ENCODE measurements around the gene TRIO.

The TRIO gene

DNA sequence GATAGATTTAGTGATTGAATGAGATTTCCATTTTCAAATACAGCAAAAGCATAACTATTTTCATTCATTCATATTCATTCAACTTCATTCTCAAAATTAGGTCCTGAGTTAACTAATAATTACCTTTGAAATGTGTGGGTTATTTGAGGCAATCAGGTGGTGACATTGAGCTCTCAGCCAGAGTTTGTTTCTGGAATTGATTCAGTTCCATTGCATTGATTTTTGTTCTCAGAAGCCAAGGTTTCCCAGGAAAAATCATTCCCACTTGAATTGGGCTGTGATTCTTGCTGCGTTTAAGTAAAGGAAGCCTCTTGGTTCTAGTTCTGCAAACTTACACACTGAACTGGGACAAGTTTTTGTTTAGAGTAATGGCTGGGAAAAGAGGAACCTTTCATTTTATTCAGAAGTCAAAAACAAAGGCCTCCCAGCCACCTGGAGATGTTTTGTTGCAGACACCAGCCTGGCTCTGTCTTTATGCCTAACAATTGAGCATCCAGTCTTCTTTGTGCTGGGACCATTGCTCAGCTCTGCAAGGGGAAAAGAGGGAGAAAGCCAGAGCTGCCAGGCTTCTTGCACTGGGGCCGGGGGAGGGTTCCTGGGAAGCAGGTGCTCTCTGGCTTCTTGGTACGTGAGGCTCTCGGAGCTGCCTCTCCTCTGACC is 198.6 kb downstream of the TRIO start:
- no peak for DNase-seq

DNA sequence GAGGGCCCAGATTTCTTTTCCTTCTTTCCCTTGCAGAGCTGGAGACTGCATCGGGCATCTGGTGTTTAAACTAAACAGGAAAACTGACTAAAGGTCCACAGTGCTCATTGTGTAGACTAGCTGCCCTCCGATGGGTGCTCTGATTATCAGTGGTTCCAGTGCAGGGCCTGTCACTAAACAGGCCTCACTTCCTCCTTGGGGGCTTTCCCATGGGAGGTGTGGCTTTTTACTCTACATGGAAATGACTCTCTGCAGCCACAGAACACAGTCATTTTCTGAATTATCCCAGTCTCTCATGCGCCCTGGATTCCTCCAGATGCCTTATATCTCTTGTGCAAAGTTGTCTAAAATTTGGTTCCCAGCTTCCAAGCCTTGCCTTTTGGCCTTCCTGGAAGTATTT is 199.2 kb downstream of the TRIO start:
- DNase-seq = no peak

DNA sequence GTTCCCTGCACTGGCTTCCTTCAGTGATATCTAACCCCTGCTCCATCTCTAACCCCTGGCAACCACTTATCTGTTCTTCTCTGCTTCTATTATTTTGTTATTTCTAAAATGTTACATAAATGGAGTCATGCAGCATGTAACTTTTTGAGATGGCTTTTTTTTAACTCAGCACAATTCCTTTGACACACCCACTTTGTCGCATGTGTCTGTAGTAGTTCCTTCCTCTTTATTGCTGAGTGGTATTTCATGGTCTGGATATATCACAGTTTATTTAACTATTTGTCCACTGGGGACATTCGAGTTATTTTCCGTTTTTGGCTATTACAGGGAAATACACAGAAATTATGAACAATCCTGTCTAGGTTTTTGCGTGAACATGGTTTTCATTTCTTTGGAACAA is 200.2 kb downstream of the TRIO start:
- DNase-seq = no peak

DNA sequence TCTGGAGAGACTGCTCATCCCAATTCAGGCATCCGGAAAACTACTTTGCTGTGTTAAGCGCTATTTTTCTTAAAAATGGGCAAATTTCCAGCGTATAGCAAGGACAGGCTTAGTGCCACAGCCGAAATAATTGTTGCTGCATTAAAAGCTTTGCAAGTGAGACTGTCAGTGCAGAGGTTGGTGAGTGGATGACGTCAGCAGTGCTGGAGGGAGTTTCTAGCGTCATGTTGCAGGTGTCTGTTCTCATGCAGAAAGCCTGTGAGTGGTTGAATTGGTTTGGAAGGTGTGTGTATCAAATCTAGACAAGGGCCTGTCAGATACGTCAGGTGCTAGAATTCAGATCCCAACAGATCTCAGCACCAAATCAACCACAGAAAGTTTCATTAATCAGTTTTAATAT is 204.4 kb downstream of the TRIO start:
- DNase-seq = no peak

DNA sequence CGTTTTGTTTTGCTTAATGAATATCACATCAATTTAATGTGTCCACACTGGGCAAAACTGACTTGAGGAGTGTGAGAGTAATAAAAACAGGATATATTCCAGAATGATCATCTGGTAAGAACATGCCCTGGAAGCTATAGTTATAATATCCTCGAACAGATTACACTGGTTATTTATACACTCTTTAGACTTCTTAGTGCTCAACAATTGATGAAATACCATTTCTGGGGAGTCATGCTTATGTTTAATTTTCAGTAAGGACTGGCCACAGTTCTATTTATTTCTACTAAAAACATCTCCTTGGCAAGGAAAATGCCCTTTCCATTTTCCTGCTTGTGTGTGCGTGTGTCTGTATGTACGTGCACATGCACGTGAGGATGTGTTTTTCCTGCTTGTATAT is 205.0 kb downstream of the TRIO start:
- DNase-seq = no peak

DNA sequence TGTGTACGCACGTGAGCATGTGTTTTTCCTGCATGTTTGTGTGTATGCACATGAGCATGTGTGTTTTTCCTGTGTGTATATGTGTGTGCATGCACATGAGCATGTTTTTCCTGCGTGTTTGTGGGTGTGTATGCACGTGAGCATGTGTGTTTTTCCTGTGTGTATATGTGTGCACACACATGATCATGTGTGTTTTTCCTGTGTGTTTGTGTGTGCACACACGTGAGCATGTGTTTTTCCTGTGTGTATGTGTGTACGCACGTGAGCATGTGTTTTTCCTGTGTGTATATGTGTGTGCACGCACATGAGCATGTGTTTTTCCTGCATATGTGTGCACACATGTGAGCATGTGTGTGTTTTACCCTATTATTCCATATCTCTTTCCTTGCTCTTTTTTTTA is 205.9 kb downstream of the TRIO start:
- no peak for DNase-seq

GRCh38 chr5:14351086-14351661 is 208.0 kb downstream of the TRIO start:
- no peak for DNase-seq

- peak; percentile 52 for DNase-seq
Measured at GRCh38 chr5:14351845-14352712, 208.9 kb downstream of the TRIO start.

DNA sequence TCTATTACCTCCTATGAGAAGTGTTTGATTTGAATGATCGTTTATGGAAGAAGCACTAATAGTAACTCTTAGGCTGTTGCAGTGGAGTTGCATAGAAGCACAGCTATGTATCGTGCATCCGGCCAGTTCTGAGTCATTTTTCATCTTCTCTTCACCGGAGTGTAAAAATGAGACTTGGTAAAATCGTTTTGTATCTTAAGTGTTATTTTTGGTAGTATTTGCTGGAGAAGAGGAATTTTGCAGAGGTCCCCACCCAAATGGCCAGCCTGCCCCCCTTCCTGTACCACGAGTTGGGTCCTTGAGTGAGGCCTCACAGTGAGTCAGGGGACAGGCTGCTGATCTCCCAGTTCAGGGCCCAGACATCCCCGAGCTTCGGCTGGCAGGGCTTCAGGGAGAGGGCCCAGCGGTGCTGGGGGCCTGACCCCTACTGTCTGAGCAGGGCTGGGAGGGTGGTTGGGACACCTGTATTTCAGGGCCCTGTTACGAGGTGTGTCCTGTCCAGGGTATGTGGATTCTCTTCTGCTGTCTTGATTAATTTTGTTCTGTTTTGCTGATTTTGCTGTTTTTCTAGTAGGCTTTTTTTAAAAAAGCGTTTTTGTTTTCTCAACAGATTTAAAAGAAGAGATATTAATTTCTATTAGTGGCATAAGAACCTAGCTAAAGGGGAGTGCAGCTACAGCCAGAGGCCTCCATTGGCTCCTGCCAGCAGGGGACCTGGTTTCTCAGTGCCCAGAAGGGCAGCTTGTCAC is 210.8 kb downstream of the TRIO start:
- DNase-seq = no peak

DNA sequence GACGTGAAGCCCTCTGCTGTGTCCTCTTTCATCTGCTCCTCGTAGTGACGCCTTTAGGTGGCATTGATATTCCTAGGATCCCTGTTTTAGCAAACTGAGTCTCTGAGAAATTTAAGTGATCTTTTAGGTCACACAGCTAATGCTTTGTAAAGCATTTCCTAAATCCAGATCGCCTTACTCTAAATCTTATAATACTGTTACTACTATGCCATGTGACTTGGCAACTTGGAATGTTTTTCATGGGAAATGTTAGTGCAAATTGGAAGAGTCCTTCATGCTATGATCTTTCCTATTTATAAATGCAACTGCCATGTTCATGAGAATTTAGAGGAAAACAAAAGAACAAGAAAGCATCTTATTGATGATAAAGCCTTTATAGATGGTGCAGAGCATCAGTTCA is 212.2 kb downstream of the TRIO start:
- no peak for DNase-seq

DNA sequence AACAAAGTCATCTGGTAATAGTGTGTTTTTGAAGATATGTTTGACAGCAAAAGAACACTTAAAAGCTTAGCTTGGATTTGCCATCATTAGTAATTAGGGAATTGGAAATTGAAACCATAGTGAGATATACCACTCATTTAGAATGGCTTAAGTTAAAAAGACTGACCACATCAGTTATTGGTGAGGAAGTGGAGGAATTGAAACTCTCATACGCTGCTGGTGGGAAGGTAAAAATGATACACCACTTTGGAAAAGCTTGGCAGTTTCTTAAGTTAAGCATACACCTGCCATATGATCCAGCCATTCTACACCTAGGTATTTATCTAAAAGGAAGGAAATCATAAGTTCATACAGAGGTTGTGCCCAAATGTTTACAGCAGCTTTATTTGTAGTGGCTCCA is 213.2 kb downstream of the TRIO start:
- no peak for DNase-seq

GRCh38 chr5:14357441-14357840 is 214.3 kb downstream of the TRIO start:
- DNase-seq = no peak

- DNase-seq = no peak
Measured at GRCh38 chr5:14357851-14358250, 214.7 kb downstream of the TRIO start.

DNA sequence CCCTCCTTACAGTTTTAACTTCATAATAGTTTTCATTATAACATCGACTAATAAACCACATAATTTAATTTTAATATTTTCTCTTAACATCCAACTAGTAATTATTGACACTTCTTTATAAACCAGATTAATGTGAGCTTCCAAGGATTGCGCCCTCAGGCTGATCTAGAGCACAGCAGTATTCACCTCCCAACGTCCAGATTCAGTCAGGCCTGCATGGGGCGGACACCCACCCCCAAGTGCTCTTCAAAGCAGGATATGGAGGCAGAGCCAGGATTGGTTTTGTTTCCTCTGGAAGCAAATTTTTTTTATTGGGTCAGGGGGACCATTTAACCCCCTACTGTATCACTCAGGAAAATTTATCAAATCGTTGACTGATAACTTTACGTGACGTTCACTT is 215.4 kb downstream of the TRIO start:
- DNase-seq = no peak

DNA sequence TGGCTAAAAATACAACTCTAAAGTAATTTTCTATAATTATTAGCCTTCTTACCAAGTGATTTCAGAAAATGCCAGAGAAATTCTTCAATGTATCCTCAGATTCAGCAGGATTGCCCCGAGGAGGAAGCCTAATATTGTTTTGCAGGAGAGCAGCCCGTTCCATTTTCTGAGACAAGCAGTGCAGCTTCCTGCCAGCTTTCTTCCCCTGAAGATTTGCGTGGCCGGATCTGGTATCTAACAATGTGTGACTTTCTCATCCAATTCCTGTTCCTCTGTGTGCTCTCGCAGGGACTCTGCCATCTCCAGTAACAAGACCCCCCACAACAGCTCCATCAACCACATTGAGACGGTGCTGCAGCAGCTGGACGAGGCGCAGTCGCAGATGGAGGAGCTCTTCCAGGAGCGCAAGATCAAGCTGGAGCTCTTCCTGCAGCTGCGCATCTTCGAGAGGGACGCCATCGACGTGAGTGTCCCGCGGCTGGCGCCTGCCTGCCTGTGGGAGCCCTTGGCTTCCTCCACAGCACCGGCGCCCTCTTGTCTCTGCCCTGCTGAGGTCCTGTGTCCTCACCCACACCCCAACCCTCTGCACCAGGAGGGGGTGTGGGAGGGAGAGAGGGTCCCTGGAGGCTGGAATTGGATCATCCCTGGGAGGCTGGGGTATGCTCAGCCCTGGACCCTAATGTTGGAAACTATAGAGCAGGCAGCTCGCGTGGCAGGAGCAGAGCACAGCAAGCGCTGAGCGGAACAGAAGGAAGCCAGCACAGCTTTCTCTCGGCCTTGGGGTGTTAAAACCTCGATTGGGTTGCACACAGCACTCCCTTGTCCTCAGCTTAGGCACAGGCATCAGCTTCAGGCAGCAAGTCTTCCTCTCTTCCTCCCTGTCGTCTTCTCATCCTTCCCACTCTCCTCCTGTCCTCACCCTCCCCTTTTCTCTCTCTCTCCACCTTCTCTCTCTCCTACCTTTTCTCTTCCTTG is 216.2 kb downstream of the TRIO start:
- DNase-seq = no peak

GRCh38 chr5:14362491-14362890 is 219.3 kb downstream of the TRIO start:
- DNase-seq = no peak

- DNase-seq = no peak
Measured at GRCh38 chr5:14364096-14364495, 221.0 kb downstream of the TRIO start.

DNA sequence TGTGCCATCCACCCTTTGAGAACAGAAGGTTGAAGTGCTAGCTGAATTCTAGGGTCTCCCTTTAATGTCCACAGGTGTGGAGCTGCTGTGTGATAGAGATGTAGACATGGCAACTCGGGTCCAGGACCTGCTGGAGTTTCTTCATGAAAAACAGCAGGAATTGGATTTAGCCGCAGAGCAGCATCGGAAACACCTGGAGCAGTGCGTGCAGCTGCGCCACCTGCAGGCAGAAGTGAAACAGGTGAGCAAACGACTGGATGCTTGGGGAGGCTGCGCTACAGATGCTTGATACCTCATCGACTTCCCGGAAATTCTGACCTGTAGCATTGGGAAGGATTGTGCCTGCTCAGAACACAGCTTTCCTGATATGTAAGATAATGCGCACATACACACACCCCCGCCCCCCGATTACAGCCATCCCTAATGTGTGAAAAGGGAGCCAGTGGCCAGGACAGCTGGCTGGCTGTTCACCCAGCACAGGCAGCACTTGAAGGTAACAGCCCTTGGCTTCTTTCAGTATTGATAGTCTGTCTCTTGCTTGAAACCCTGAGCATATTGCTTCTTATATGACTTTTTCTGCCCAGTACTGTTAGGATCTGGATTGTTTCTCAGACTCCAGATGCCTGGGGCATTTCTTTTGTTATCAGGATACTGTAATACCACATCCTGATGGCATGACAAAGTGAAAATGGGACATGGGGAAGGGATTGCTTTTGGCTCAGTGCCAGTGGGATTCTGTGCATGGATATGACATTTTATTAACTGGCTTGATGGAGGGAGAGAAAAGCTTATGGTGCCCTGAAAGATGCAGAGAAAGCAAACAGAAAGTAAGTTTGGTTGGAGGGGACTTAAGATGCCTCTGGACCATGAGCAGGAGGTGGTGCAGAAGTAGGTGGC is 221.7 kb downstream of the TRIO start:
- no peak for DNase-seq

- DNase-seq = no peak
Measured at GRCh38 chr5:14365831-14366430, 222.8 kb downstream of the TRIO start.

GRCh38 chr5:14366763-14367162 is 223.6 kb downstream of the TRIO start:
- DNase-seq = no peak

- DNase-seq = no peak
Measured at GRCh38 chr5:14367364-14367763, 224.2 kb downstream of the TRIO start.

Measured in stimulated activated CD4-positive, alpha-beta T cell treated with anti-CD3 and anti-CD28 coated beads, Interleukin-4, amount 100 ng/mL, for 24 hours (primary cell).